Fibroblast of lung (primary cell): ENCODE data around the gene CERS5. TPM values are rescaled to one million over a fixed set of nuclear protein-coding genes. Genes with fewer than 3 reads are reported as not detected.

ENCODE experiments used
- DNase-seq, 2 donors: peaks; one replicate each; pipeline versions ENCODE4 v3.0.0 to v3.0.0-alpha.2; 2010; ENCODE audit warnings: low read depth in 2 of 2
- H2AFZ ChIP-seq: 2 replicates; pipeline ENCODE4 v1.5.1; 2012; ENCODE audit warnings: low read length, control low read depth, inconsistent platforms
- H3K27ac ChIP-seq: 2 replicates; pipeline ENCODE4 v1.5.1; 2011; ENCODE audit warnings: low read length, control low read depth; ENCODE audit not compliant: insufficient read depth
- H3K27me3 ChIP-seq: 2 replicates; pipeline ENCODE4 v1.5.1; 2011; ENCODE audit warnings: mild to moderate bottlenecking, low read length; ENCODE audit not compliant: control insufficient read depth, insufficient read depth
- H3K36me3 ChIP-seq: 2 replicates; pipeline ENCODE4 v1.5.1; 2011; ENCODE audit warnings: low read length; ENCODE audit not compliant: control insufficient read depth, insufficient read depth
- H3K4me1 ChIP-seq: 2 replicates; pipeline ENCODE4 v1.5.1; 2011; ENCODE audit warnings: low read length; ENCODE audit not compliant: control insufficient read depth, insufficient read depth; ENCODE audit errors: extremely low read depth
- H3K4me2 ChIP-seq: 2 replicates; pipeline ENCODE4 v1.5.1; 2011; ENCODE audit warnings: low read length, control low read depth; ENCODE audit not compliant: insufficient read depth; ENCODE audit errors: extremely low read depth
- H3K4me3 ChIP-seq, 4 experiments: fragments of 200-600 bp in 1 of 4; sonication (generic) in 1 of 4; replicated peaks in 1 of 4; 2 replicates each; pipeline ENCODE4 v1.5.1; 2011 to 2016; ENCODE audit warnings: low read length in 4 of 4, low read depth in 3 of 4, mild to moderate bottlenecking in 3 of 4, control low read depth in 2 of 4, inconsistent platforms in 1 of 4, mixed read lengths in 1 of 4; ENCODE audit not compliant: insufficient read depth in 1 of 4; ENCODE audit errors: control extremely low read depth in 1 of 4
- H3K79me2 ChIP-seq: 2 replicates; pipeline ENCODE4 v1.5.1; 2012; ENCODE audit warnings: mild to moderate bottlenecking, low read length, inconsistent platforms; ENCODE audit not compliant: control insufficient read depth, insufficient read depth
- H3K9ac ChIP-seq: 2 replicates; pipeline ENCODE4 v1.5.1; 2011; ENCODE audit warnings: mild to moderate bottlenecking, low read length, control low read depth; ENCODE audit not compliant: insufficient read depth
- H3K9me3 ChIP-seq: 2 replicates; pipeline ENCODE4 v1.5.1; 2012; ENCODE audit warnings: low read depth, low read length; ENCODE audit not compliant: control insufficient read depth, insufficient read depth
- H4K20me1 ChIP-seq: 2 replicates; pipeline ENCODE4 v1.5.1; 2011; ENCODE audit warnings: low read length; ENCODE audit not compliant: control insufficient read depth, insufficient read depth; ENCODE audit errors: extremely low read depth
- EZH2 ChIP-seq: IDR thresholded peaks from 2 replicates; pipeline ENCODE4 v1.5.1; 2012; ENCODE audit warnings: low read length, control low read depth, mild to moderate bottlenecking; ENCODE audit errors: missing control alignments
- polyA plus RNA-seq, 2 donors: library from polyadenylated mRNA; depleted of rRNA in 1 of 2; stranded (reverse) in 1 of 2; unstranded in 1 of 2; fragments of >200 nt; gene quantifications; 2 replicates each; pipeline ENCODE4 v1.2.1, GENCODE V29; 2011 to 2012; ENCODE audit warnings: missing spikeins in 1 of 2
- total RNA-seq: library from RNA; depleted of rRNA; stranded (reverse); fragments of >200 nt; gene quantifications from 2 replicates; pipeline ENCODE4 v1.2.1, GENCODE V29; 2014
- TF ChIP-seq, protein P1 (sequence below), 2 donors: IDR thresholded peaks in 1 of 2; conservative IDR thresholded peaks in 1 of 2; 1 replicate in 1 of 2; 2 replicates in 1 of 2; pipeline ENCODE4 v1.5.1; 2011 to 2012; ENCODE audit warnings: low read length in 2 of 2, control low read depth in 1 of 2, inconsistent platforms in 1 of 2, low read depth in 1 of 2, mild to moderate bottlenecking in 1 of 2

The CERS5 gene
- total and polyA plus RNA-seq, 2 donors (not counting 1 experiment from before 2014, with no cell fraction given) = 51.0 to 74.4 TPM

- DNase-seq = no peak
- Histone ChIP-seq H3K27me3 (no peaks in the 10 kb centered on the region), H2AFZ (no peak overlapping the region), H4K20me1 (no peaks in the 10 kb centered on the region), H3K4me3 (no peak overlapping the region), H3K27ac (no peak overlapping the region), H3K9me3 (no peaks in the 10 kb centered on the region), H3K9ac (no peak overlapping the region), H3K4me2 (no peak overlapping the region), H3K79me2 (peaks cover 3% of the 10 kb centered on the region), H3K4me1 (peaks cover 3% of the 10 kb centered on the region), H3K36me3 (no peaks in the 10 kb centered on the region)
- TF ChIP-seq, protein P1, sequence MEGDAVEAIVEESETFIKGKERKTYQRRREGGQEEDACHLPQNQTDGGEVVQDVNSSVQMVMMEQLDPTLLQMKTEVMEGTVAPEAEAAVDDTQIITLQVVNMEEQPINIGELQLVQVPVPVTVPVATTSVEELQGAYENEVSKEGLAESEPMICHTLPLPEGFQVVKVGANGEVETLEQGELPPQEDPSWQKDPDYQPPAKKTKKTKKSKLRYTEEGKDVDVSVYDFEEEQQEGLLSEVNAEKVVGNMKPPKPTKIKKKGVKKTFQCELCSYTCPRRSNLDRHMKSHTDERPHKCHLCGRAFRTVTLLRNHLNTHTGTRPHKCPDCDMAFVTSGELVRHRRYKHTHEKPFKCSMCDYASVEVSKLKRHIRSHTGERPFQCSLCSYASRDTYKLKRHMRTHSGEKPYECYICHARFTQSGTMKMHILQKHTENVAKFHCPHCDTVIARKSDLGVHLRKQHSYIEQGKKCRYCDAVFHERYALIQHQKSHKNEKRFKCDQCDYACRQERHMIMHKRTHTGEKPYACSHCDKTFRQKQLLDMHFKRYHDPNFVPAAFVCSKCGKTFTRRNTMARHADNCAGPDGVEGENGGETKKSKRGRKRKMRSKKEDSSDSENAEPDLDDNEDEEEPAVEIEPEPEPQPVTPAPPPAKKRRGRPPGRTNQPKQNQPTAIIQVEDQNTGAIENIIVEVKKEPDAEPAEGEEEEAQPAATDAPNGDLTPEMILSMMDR (conservative IDR thresholded peaks at IDR 0.05 in 1 of 2, IDR thresholded peaks at IDR 0.05 in 1 of 2; ENCODE audit: low read depth in 1 of 2, low read length in 2 of 2) = no peak
- no peak for TF ChIP-seq EZH2
Measured at GRCh38 chr12:50079771-50080170, 87.4 kb downstream of the CERS5 start.

Other genes starting within 250 kb of the CERS5 start
- not detected in 2 replicates for gene AQP2, start 216.6 kb downstream of the CERS5 start, total RNA-seq
- gene AQP2, start 216.6 kb downstream of the CERS5 start, polyA plus RNA-seq = not detected in 2 replicates
- gene AQP5, start 205.5 kb downstream of the CERS5 start, total RNA-seq = under 0.01 TPM in 1 of 2 replicates, not detected in the other
- gene AQP5, start 205.5 kb downstream of the CERS5 start, polyA plus RNA-seq = not detected in 2 replicates
- gene AQP6, start 194.4 kb downstream of the CERS5 start, total RNA-seq = under 0.01 and 0.17 TPM in 2 replicates
- 0.06 TPM in 1 of 2 replicates, not detected in the other for gene AQP6, start 194.4 kb downstream of the CERS5 start, polyA plus RNA-seq
- gene RACGAP1, start 141.9 kb downstream of the CERS5 start, total RNA-seq = 15.2 and 38.1 TPM in 2 replicates
- gene RACGAP1, start 141.9 kb downstream of the CERS5 start, polyA plus RNA-seq = 22.9 and 73.4 TPM in 2 replicates
- gene ASIC1, start 109.8 kb downstream of the CERS5 start, total RNA-seq = 1.7 and 1.8 TPM in 2 replicates
- 2.6 and 3.9 TPM in 2 replicates for gene ASIC1, start 109.8 kb downstream of the CERS5 start, polyA plus RNA-seq
- gene SMARCD1, start 82.0 kb downstream of the CERS5 start, total RNA-seq = 22.9 and 34.3 TPM in 2 replicates
- gene SMARCD1, start 82.0 kb downstream of the CERS5 start, polyA plus RNA-seq = 30.5 and 45.0 TPM in 2 replicates
- under 0.01 TPM in 1 of 2 replicates, not detected in the other for gene GPD1, start 63.4 kb downstream of the CERS5 start, total RNA-seq
- 0.03 TPM in 1 of 2 replicates, not detected in the other for gene GPD1, start 63.4 kb downstream of the CERS5 start, polyA plus RNA-seq
- 39.0 and 55.3 TPM in 2 replicates for gene COX14, start 55.1 kb downstream of the CERS5 start, total RNA-seq
- gene COX14, start 55.1 kb downstream of the CERS5 start, polyA plus RNA-seq = 57.1 and 58.7 TPM in 2 replicates
- 70.6 and 171 TPM in 2 replicates for gene LIMA1, start 116.2 kb upstream of the CERS5 start, total RNA-seq
- gene LIMA1, start 116.2 kb upstream of the CERS5 start, polyA plus RNA-seq = 177 and 308 TPM in 2 replicates
- under 0.01 TPM in 1 of 2 replicates, not detected in the other for gene FAM186A, start 229.2 kb upstream of the CERS5 start, total RNA-seq
- gene FAM186A, start 229.2 kb upstream of the CERS5 start, polyA plus RNA-seq = not detected in 2 replicates
- 33.9 TPM in 2 replicates for gene LARP4, start 233.5 kb upstream of the CERS5 start, total RNA-seq
- gene LARP4, start 233.5 kb upstream of the CERS5 start, polyA plus RNA-seq = 25.1 and 33.9 TPM in 2 replicates